ENCODE data around the gene CLDN15.
A peak's percentile ranks its signal among the peaks of the same experiment; 100 is the strongest.
"Not testable (repeated sequence)": the region's sequence is repeated elsewhere in the genome, so short reads cannot be mapped to it uniquely, and the experiment has no call there.

The CLDN15 gene

GRCh38 chr7:101237206-101238067, at the start of gene CLDN15:
Gene CLDN15, minus strand, starts transcription at chr7:101237802. Its CDS starts 221 bp downstream, at chr7:101237581.
- Histone ChIP-seq H3K9ac (ENCODE audit: low read depth, low read length) (no peak within 1 kb of the TSS), H3K27ac (ENCODE audit: low read depth, low read length) (no peak within 1 kb of the TSS)

GRCh38 chr7:101287032-101287431, 49.4 kb upstream of the CLDN15 start:
- Histone ChIP-seq H3K36me3 (ENCODE audit: control insufficient read depth, insufficient read depth, low read length) (no peaks in the 10 kb centered on the region), H3K9me3 (ENCODE audit: control insufficient read depth, insufficient read depth, low read length) (no peaks in the 10 kb centered on the region), H3K4me1 (ENCODE audit: control insufficient read depth, insufficient read depth, low read length) (peaks cover 9% of the 10 kb centered on the region), H3K27ac (ENCODE audit: low read depth, low read length) (no peak overlapping the region), H3K27me3 (ENCODE audit: control insufficient read depth, insufficient read depth, low read length) (no peaks in the 10 kb centered on the region), H3K9ac (ENCODE audit: low read depth, low read length) (no peak overlapping the region), H3K4me3 (ENCODE audit: low read depth, low read length) (no peak overlapping the region)

More at GRCh38 chr7:101237206-101238067, at the start of gene CLDN15:
- Histone ChIP-seq H3K27me3 (ENCODE audit: control insufficient read depth, insufficient read depth, low read length) (no peaks in the 10 kb centered on the region), H3K4me3 (ENCODE audit: low read depth, low read length) (no peak within 1 kb of the TSS), H3K36me3 (ENCODE audit: control insufficient read depth, insufficient read depth, low read length) (peaks cover 22% of the 10 kb centered on the region), H3K4me1 (ENCODE audit: control insufficient read depth, insufficient read depth, low read length) (peaks cover 21% of the 10 kb centered on the region), H3K9me3 (ENCODE audit: control insufficient read depth, insufficient read depth, low read length) (no peaks in the 10 kb centered on the region)

GRCh38 chr7:101285880-101286279, 48.3 kb upstream of the CLDN15 start:
- H3K36me3 ChIP-seq (ENCODE audit: control insufficient read depth, insufficient read depth, low read length); H3K9me3 ChIP-seq (ENCODE audit: control insufficient read depth, insufficient read depth, low read length); H3K4me3 ChIP-seq (ENCODE audit: low read depth, low read length); H3K4me1 ChIP-seq (ENCODE audit: control insufficient read depth, insufficient read depth, low read length); H3K9ac ChIP-seq (ENCODE audit: low read depth, low read length); H3K27ac ChIP-seq (ENCODE audit: low read depth, low read length); H3K27me3 ChIP-seq (ENCODE audit: control insufficient read depth, insufficient read depth, low read length): not testable (repeated sequence)

GRCh38 chr7:101285171-101285570, 47.6 kb upstream of the CLDN15 start:
- Histone ChIP-seq H3K4me1 (ENCODE audit: control insufficient read depth, insufficient read depth, low read length) (peaks cover 5% of the 10 kb centered on the region), H3K4me3 (ENCODE audit: low read depth, low read length) (no peak overlapping the region), H3K9me3 (ENCODE audit: control insufficient read depth, insufficient read depth, low read length) (no peaks in the 10 kb centered on the region), H3K27me3 (ENCODE audit: control insufficient read depth, insufficient read depth, low read length) (no peaks in the 10 kb centered on the region), H3K36me3 (ENCODE audit: control insufficient read depth, insufficient read depth, low read length) (no peaks in the 10 kb centered on the region), H3K9ac (ENCODE audit: low read depth, low read length) (no peak overlapping the region), H3K27ac (ENCODE audit: low read depth, low read length) (no peak overlapping the region)

- not testable (repeated sequence) for H3K27me3 ChIP-seq (ENCODE audit: control insufficient read depth, insufficient read depth, low read length); H3K27ac ChIP-seq (ENCODE audit: low read depth, low read length); H3K4me1 ChIP-seq (ENCODE audit: control insufficient read depth, insufficient read depth, low read length); H3K9ac ChIP-seq (ENCODE audit: low read depth, low read length); H3K9me3 ChIP-seq (ENCODE audit: control insufficient read depth, insufficient read depth, low read length); H3K4me3 ChIP-seq (ENCODE audit: low read depth, low read length); H3K36me3 ChIP-seq (ENCODE audit: control insufficient read depth, insufficient read depth, low read length)
Observed at GRCh38 chr7:101280912-101281311, 43.3 kb upstream of the CLDN15 start.

- Histone ChIP-seq H3K9ac (ENCODE audit: low read depth, low read length) (no peak overlapping the region), H3K9me3 (ENCODE audit: control insufficient read depth, insufficient read depth, low read length) (no peaks in the 10 kb centered on the region), H3K36me3 (ENCODE audit: control insufficient read depth, insufficient read depth, low read length) (no peaks in the 10 kb centered on the region), H3K27me3 (ENCODE audit: control insufficient read depth, insufficient read depth, low read length) (no peaks in the 10 kb centered on the region), H3K27ac (ENCODE audit: low read depth, low read length) (no peak overlapping the region), H3K4me1 (ENCODE audit: control insufficient read depth, insufficient read depth, low read length) (no peaks in the 10 kb centered on the region), H3K4me3 (ENCODE audit: low read depth, low read length) (no peak overlapping the region)
Observed at GRCh38 chr7:101278461-101279292, 41.1 kb upstream of the CLDN15 start.

- Histone ChIP-seq H3K27me3 (ENCODE audit: control insufficient read depth, insufficient read depth, low read length) (no peaks in the 10 kb centered on the region), H3K36me3 (ENCODE audit: control insufficient read depth, insufficient read depth, low read length) (no peaks in the 10 kb centered on the region), H3K9ac (ENCODE audit: low read depth, low read length) (no peak overlapping the region), H3K27ac (ENCODE audit: low read depth, low read length) (no peak overlapping the region), H3K9me3 (ENCODE audit: control insufficient read depth, insufficient read depth, low read length) (no peaks in the 10 kb centered on the region), H3K4me1 (ENCODE audit: control insufficient read depth, insufficient read depth, low read length) (peaks cover 12% of the 10 kb centered on the region), H3K4me3 (ENCODE audit: low read depth, low read length) (no peak overlapping the region)
Observed at GRCh38 chr7:101277155-101277554, 39.6 kb upstream of the CLDN15 start.

GRCh38 chr7:101273206-101273605, 35.6 kb upstream of the CLDN15 start:
- no peaks in the 10 kb centered on the region for H3K36me3 ChIP-seq (ENCODE audit: control insufficient read depth, insufficient read depth, low read length)
- H3K27ac ChIP-seq (ENCODE audit: low read depth, low read length) = peak overlapping the region; percentile 21
- H3K9ac ChIP-seq (ENCODE audit: low read depth, low read length) = no peak overlapping the region
- H3K4me1 ChIP-seq (ENCODE audit: control insufficient read depth, insufficient read depth, low read length) = peaks cover 12% of the 10 kb centered on the region
- no peak overlapping the region for H3K4me3 ChIP-seq (ENCODE audit: low read depth, low read length)
- no peaks in the 10 kb centered on the region for H3K27me3 ChIP-seq (ENCODE audit: control insufficient read depth, insufficient read depth, low read length)
- no peaks in the 10 kb centered on the region; the same call in 1 of the 2 replicates for H3K9me3 ChIP-seq (ENCODE audit: control insufficient read depth, insufficient read depth, low read length)

- H3K9me3 ChIP-seq (ENCODE audit: control insufficient read depth, insufficient read depth, low read length) = no peaks in the 10 kb centered on the region; the same call in 1 of the 2 replicates
- no peak overlapping the region for H3K9ac ChIP-seq (ENCODE audit: low read depth, low read length)
- no peaks in the 10 kb centered on the region for H3K36me3 ChIP-seq (ENCODE audit: control insufficient read depth, insufficient read depth, low read length)
- H3K27ac ChIP-seq (ENCODE audit: low read depth, low read length) = no peak overlapping the region
- no peaks in the 10 kb centered on the region for H3K27me3 ChIP-seq (ENCODE audit: control insufficient read depth, insufficient read depth, low read length)
- H3K4me3 ChIP-seq (ENCODE audit: low read depth, low read length) = no peak overlapping the region
- H3K4me1 ChIP-seq (ENCODE audit: control insufficient read depth, insufficient read depth, low read length) = peaks cover 12% of the 10 kb centered on the region
Observed at GRCh38 chr7:101271021-101271420, 33.4 kb upstream of the CLDN15 start.

GRCh38 chr7:101269664-101270063, 32.1 kb upstream of the CLDN15 start:
- no peaks in the 10 kb centered on the region for H3K27me3 ChIP-seq (ENCODE audit: control insufficient read depth, insufficient read depth, low read length)
- H3K9ac ChIP-seq (ENCODE audit: low read depth, low read length) = no peak overlapping the region
- no peaks in the 10 kb centered on the region for H3K36me3 ChIP-seq (ENCODE audit: control insufficient read depth, insufficient read depth, low read length)
- no peaks in the 10 kb centered on the region; the same call in 1 of the 2 replicates for H3K9me3 ChIP-seq (ENCODE audit: control insufficient read depth, insufficient read depth, low read length)
- no peak overlapping the region for H3K4me3 ChIP-seq (ENCODE audit: low read depth, low read length)
- H3K27ac ChIP-seq (ENCODE audit: low read depth, low read length) = no peak overlapping the region
- peaks cover 12% of the 10 kb centered on the region for H3K4me1 ChIP-seq (ENCODE audit: control insufficient read depth, insufficient read depth, low read length)
